Ascending aorta (tissue), 2 donors: ENCODE data around the gene BLTP3A. TPM values are rescaled to one million over a fixed set of nuclear protein-coding genes. Genes with fewer than 3 reads are reported as not detected.

Source experiments
- DNase-seq, 2 donors: peaks; one replicate each; pipeline ENCODE4 v3.0.0-alpha.2; 2019; ENCODE audit warnings: low spot score in 2 of 2
- H3K27ac ChIP-seq, 2 donors: fragments of 200-600 bp; sonication (generic); one replicate each; pipeline ENCODE4 v1.5.1; 2016 to 2017; ENCODE audit warnings: mild to moderate bottlenecking in 1 of 2
- H3K27me3 ChIP-seq: fragments of 200-600 bp; sonication (generic); one replicate; pipeline ENCODE4 v1.5.1; 2017
- H3K36me3 ChIP-seq, 2 donors: fragments of 200-600 bp; sonication (generic); one replicate each; pipeline ENCODE4 v1.5.1; 2016
- H3K4me1 ChIP-seq, 2 donors: fragments of 200-600 bp; sonication (generic); one replicate each; pipeline ENCODE4 v1.5.1; 2016 to 2017; ENCODE audit warnings: mild to moderate bottlenecking in 1 of 2
- H3K4me3 ChIP-seq, 2 donors: fragments of 200-600 bp; sonication (generic); one replicate each; pipeline ENCODE4 v1.5.1; 2016 to 2017; ENCODE audit warnings: mild to moderate bottlenecking in 1 of 2
- H3K9me3 ChIP-seq, 2 donors: fragments of 200-600 bp; sonication (generic); one replicate each; pipeline ENCODE4 v1.5.1; 2016
- CTCF ChIP-seq, 3 experiments: fragments of 200-600 bp in 2 of 3; fragments of 450-650 bp in 1 of 3; sonication (generic) in 2 of 3; IDR thresholded peaks; one replicate each; pipeline ENCODE4 v1.5.1; 2016 to 2019; ENCODE audit warnings: antibody characterized with exemption in 3 of 3, mild to moderate bottlenecking in 1 of 3, moderate library complexity in 1 of 3
- intact Hi-C: fragments of 100-400 bp; cut with DNase I; formaldehyde crosslinking; loops from one replicate; pipeline ENCODE4 v1.15.1; 2023
- total RNA-seq: library from RNA; depleted of rRNA; stranded (reverse); fragments of >200 nt; gene quantifications from one replicate; pipeline ENCODE4 v1.1.0, GENCODE V29; 2016

BLTP3A gene
- total RNA-seq, 1 donor from 2014 or later, result 12.7 TPM

GRCh38 chr6:34836451-34836850 is 44.6 kb downstream of the BLTP3A start:
- H3K4me3 ChIP-seq, result no peak overlapping the region
- H3K36me3 ChIP-seq, result peaks cover 30 to 40% of the 10 kb centered on the region in 2 donors
- H3K27ac ChIP-seq, result no peak overlapping the region
- no peak for TF ChIP-seq CTCF (IDR thresholded peaks at IDR 0.05)
- intact Hi-C loops, result no loop called here
- no peak for DNase-seq
- no peaks in the 10 kb centered on the region for H3K27me3 ChIP-seq
- H3K4me1 ChIP-seq, result no peaks in the 10 kb centered on the region
- no peaks in the 10 kb centered on the region for H3K9me3 ChIP-seq

- no peak for TF ChIP-seq CTCF (IDR thresholded peaks at IDR 0.05)
- no peaks in the 10 kb centered on the region for H3K4me1 ChIP-seq
- H3K9me3 ChIP-seq, result no peaks in the 10 kb centered on the region
- H3K27me3 ChIP-seq, result no peaks in the 10 kb centered on the region
- peaks cover 30 to 40% of the 10 kb centered on the region in 2 donors for H3K36me3 ChIP-seq
- H3K27ac ChIP-seq, result no peak overlapping the region
- no peak for DNase-seq
- no peak overlapping the region for H3K4me3 ChIP-seq
- intact Hi-C loops, result no loop called here
Observed at GRCh38 chr6:34837528-34837927, 45.6 kb downstream of the BLTP3A start.

- H3K27ac ChIP-seq, result no peak overlapping the region
- TF ChIP-seq CTCF (IDR thresholded peaks at IDR 0.05), result no peak
- no peaks in the 10 kb centered on the region for H3K4me1 ChIP-seq
- H3K9me3 ChIP-seq, result no peaks in the 10 kb centered on the region
- H3K27me3 ChIP-seq, result no peaks in the 10 kb centered on the region
- peaks cover 22 to 29% of the 10 kb centered on the region in 2 donors for H3K36me3 ChIP-seq
- H3K4me3 ChIP-seq, result no peak overlapping the region
- no peak for DNase-seq
- intact Hi-C loops, result no loop called here
Observed at GRCh38 chr6:34839666-34840352, 47.9 kb downstream of the BLTP3A start.

Other genes with a start within 250 kb of the BLTP3A start
- gene SPDEF, start 235.8 kb upstream of the BLTP3A start, total RNA-seq, result not detected
- gene ILRUN, start 95.3 kb upstream of the BLTP3A start, total RNA-seq, result 69.6 TPM
- gene SNRPC, start 34.6 kb upstream of the BLTP3A start, total RNA-seq, result 113 TPM
- gene TAF11, start 96.0 kb downstream of the BLTP3A start, total RNA-seq, result 0.85 TPM
- gene ANKS1A, start 97.2 kb downstream of the BLTP3A start, total RNA-seq, result 20.9 TPM